ENCODE data around the gene PVALEF.
"Not testable (repeated sequence)": the region's sequence is repeated elsewhere in the genome, so short reads cannot be mapped to it uniquely, and the experiment has no call there.

PVALEF gene

DNA sequence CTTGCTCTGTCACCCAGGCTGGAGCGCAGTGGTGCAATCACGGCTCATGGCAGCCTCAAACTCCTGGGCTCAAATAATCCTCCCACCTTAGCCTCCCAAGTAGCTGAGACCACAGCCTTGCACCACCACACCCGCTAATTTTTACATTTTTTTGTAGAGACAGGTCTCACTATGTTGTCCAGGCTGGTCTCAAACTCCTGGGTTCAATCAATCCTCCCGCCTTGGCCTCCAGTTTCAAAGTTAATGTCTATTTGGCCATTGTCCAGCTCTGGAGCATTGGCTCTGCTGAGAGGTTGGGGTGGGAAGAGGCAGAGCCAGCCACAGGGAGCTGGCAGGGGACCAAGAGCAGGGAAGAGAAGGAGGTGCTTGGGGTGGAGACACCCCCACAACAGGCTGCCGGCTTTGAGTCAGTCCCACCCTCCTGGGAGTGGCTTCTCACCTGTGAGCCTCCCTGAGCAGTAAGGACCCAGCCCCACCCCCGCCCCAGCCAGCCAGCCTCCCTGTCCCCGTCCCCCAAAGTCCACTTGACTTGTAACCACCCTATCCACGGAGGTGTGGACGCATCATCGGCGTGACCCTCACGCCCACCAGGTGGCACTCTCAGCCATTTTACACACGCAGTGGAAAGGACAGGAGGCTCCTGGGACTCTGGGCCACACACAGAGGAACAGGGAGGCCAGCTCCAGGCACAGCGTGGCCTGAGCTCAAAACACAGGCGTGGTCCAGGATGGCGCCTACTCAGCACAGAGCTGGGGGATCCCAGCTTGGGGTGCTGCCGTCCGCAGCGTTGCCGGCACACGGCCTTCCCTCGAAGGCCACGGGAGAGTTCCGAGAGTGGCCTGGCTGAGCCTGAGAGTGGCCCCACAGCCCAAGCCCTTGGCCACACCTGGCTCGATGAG is 22.8 kb upstream of the PVALEF start:
- in situ Hi-C loops (cut with HindIII; ENCODE audit: low pct_unique_long_range_greater_than_20kb, low sequenced_read_pairs) = no loop called here
- peak; percentile 92 to 95 for DNase-seq (ENCODE audit: low read depth in 1 of 2, low spot score in 1 of 2)
- no peak for TF ChIP-seq JUND (IDR thresholded peaks at IDR 0.05; ENCODE audit: low read depth)

DNA sequence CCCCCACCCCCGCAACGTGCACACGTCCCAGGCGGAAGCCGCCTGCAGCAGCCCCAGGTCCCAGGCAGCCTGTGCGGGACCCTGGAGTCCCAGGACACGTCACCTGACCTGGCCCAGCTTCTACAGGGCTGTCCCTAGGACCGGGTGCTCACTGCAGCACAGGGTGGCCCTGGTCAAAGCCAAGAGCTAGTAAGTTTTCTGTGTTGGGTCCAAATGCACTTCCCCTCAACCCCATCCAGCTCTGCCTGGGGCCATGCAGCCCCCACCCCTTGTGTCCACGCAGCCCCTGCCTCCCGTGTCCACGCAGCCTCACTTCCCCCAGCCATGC is 22.1 kb upstream of the PVALEF start:
- in situ Hi-C loops (cut with HindIII; ENCODE audit: low pct_unique_long_range_greater_than_20kb, low sequenced_read_pairs) = no loop called here
- TF ChIP-seq JUND (IDR thresholded peaks at IDR 0.05; ENCODE audit: low read depth) = no peak
- DNase-seq (ENCODE audit: low read depth in 1 of 2, low spot score in 1 of 2) = no peak

DNA sequence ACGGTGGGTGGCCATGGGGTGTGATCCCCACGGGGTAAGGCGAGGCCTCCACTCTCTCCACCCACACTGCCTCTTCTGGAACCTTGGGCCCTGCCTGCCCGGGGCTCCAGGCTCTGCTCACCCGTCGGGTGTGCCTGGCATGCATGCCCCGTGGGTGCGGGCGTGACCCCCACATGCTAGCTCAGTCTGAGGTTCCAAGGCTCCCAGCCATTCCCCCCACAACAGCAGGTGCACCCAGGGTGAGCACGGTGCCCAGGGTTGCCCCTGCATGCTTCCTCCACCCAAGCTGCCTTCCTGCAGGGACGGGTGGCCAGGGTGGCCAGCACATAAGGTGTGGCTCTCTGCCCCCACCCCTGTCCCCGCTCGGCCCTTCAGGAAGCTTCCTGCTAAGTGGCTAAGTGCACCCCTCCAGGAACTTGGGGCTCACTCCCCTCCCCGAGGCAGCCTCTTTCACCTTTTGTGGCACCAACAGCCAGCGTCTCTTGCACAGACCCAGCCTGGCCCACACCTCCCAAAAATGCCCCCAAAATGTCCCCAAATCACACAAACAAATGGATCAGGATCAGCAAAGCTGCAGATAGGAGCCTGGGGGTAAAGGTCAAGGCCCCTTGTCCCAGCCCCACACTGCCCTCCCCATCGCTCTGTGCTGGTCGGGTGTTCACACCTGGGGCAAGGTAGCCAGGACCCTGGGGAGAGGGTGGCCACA is 21.4 kb upstream of the PVALEF start:
- in situ Hi-C loops (cut with HindIII; ENCODE audit: low pct_unique_long_range_greater_than_20kb, low sequenced_read_pairs) = no loop called here
- DNase-seq (ENCODE audit: low read depth in 1 of 2, low spot score in 1 of 2) = no peak
- TF ChIP-seq JUND (IDR thresholded peaks at IDR 0.05; ENCODE audit: low read depth) = no peak

- no peak for TF ChIP-seq JUND (IDR thresholded peaks at IDR 0.05; ENCODE audit: low read depth)
- no peak for DNase-seq (ENCODE audit: low read depth in 1 of 2, low spot score in 1 of 2)
- in situ Hi-C loops (cut with HindIII; ENCODE audit: low pct_unique_long_range_greater_than_20kb, low sequenced_read_pairs) = no loop called here
Measured at GRCh38 chr17:81144423-81144781, 20.9 kb upstream of the PVALEF start.

DNA sequence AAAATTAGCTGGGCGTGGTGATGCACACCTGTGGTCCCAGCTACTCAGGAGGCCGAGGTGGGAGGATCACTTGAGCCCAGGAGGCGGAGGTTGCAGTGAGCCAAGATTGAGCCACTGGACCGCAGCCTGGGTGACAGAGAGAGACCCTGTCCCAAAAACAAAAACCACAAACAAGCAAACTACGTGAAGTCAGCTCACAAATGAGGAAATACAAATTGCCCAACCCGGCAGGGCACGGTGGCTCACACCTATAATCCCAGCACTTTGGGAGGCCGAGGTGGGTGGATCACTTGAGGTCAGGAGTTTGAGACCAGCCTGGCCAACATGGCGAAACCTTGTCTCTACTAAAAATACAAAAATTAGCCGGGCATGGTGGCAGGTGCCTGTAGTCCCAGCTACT is 19.1 kb upstream of the PVALEF start:
- in situ Hi-C loops (cut with HindIII; ENCODE audit: low pct_unique_long_range_greater_than_20kb, low sequenced_read_pairs); DNase-seq (ENCODE audit: low read depth in 1 of 2, low spot score in 1 of 2): not testable (repeated sequence)

DNA sequence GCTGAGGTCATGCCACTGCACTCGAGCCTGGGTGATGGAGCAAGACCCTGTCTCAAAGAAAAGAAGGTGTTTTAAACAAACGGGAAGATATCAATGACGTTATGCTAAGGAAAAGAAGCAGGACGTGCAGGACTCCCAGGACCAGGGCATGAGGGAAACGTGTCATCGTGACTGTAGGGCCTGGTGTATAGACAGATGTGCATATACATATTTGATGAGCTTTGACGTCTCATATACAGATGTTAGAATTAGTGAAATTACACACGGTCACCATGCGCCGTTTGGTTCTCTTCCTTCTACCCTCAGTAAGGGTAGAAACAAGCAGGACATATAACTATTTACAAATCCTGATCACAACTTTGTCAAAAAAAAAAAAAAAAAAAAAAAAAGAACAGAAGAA is 17.6 kb upstream of the PVALEF start:
- in situ Hi-C loops (cut with HindIII; ENCODE audit: low pct_unique_long_range_greater_than_20kb, low sequenced_read_pairs) = no loop called here

DNA sequence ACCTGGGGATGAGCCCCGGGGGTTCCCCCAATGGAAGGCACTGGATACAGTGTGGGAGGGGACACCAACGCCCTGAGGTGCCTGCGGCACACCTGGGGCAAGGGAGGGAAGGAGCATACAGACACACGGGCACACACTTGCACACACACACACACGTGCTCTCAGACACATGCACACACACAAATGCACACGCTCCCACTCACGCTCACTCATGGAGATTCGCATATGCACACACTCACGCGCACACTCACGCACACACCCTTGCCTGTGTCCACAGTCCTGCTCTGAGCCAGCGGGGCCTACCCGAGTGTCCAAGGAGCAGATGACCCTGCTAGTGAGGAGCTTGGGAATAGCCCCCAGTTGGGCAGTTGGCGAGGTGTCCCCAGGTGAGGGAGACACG is 16.7 kb upstream of the PVALEF start:
- in situ Hi-C loops (cut with HindIII; ENCODE audit: low pct_unique_long_range_greater_than_20kb, low sequenced_read_pairs) = no loop called here
- no peak for TF ChIP-seq JUND (IDR thresholded peaks at IDR 0.05; ENCODE audit: low read depth)
- DNase-seq (ENCODE audit: low read depth in 1 of 2, low spot score in 1 of 2) = no peak

More for the DNA sequence above, 17.6 kb upstream of the PVALEF start:
- no peak for TF ChIP-seq JUND (IDR thresholded peaks at IDR 0.05; ENCODE audit: low read depth)
- no peak for DNase-seq (ENCODE audit: low read depth in 1 of 2, low spot score in 1 of 2)

DNA sequence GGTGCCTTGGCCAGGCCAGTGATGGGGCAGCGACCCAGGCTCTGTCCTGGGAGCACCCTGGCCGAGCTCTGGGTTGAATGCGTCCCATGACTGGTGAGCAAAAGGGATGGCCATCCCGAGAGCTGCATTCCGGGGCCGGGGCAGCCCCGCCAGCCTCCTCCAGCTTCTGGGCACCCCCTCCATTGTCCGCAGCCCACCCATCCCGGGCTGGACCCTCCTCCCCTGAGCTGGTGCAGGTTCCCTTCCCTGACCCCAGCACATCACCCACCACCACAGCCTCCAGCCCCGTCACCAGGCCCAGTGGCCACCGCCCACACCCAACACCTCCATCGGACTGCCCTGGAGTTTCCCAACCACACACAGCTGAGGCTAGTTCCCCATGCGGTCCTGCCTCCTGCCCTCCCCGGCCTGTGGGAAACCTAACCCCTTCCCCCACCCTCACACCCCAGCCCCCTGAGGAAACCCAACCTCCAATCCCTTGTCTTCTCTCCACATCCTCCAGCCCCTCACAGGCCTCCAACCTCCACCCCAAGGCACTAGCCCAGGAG is 16.2 kb upstream of the PVALEF start:
- in situ Hi-C loops (cut with HindIII; ENCODE audit: low pct_unique_long_range_greater_than_20kb, low sequenced_read_pairs) = no loop called here

GRCh38 chr17:81150377-81151077 is 14.8 kb upstream of the PVALEF start:
- TF ChIP-seq JUND (IDR thresholded peaks at IDR 0.05; ENCODE audit: low read depth) = no peak
- DNase-seq (ENCODE audit: low read depth in 1 of 2, low spot score in 1 of 2) = no peak
- in situ Hi-C loops (cut with HindIII; ENCODE audit: low pct_unique_long_range_greater_than_20kb, low sequenced_read_pairs) = no loop called here

More for the DNA sequence above, 16.2 kb upstream of the PVALEF start:
- no peak for TF ChIP-seq JUND (IDR thresholded peaks at IDR 0.05; ENCODE audit: low read depth)
- no peak for DNase-seq (ENCODE audit: low read depth in 1 of 2, low spot score in 1 of 2)

DNA sequence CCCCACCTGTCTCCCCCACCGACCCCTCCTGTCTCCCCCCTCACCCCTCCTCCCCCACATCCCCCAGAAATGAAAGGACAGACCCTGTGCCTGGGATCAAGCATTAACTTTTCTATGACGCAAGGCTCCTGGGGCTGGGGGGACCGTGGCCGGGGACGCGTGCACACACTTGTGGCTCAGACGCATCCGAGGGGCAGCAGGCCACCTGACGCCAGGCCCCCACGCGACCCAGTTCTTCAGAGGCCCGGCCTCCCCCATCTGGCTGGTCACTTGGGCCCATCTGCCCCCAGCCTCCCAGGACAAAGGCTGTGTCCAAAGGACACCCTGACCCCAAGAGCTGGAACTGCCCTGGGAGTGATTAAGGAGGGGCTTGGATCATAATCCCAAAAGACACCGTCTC is 14.0 kb upstream of the PVALEF start:
- DNase-seq (ENCODE audit: low read depth in 1 of 2, low spot score in 1 of 2) = no peak
- in situ Hi-C loops (cut with HindIII; ENCODE audit: low pct_unique_long_range_greater_than_20kb, low sequenced_read_pairs) = no loop called here
- TF ChIP-seq JUND (IDR thresholded peaks at IDR 0.05; ENCODE audit: low read depth) = no peak

- in situ Hi-C loops (cut with HindIII; ENCODE audit: low pct_unique_long_range_greater_than_20kb, low sequenced_read_pairs) = no loop called here
- TF ChIP-seq JUND (IDR thresholded peaks at IDR 0.05; ENCODE audit: low read depth) = no peak
- DNase-seq (ENCODE audit: low read depth in 1 of 2, low spot score in 1 of 2) = no peak
Measured at GRCh38 chr17:81152288-81152828, 12.9 kb upstream of the PVALEF start.

DNA sequence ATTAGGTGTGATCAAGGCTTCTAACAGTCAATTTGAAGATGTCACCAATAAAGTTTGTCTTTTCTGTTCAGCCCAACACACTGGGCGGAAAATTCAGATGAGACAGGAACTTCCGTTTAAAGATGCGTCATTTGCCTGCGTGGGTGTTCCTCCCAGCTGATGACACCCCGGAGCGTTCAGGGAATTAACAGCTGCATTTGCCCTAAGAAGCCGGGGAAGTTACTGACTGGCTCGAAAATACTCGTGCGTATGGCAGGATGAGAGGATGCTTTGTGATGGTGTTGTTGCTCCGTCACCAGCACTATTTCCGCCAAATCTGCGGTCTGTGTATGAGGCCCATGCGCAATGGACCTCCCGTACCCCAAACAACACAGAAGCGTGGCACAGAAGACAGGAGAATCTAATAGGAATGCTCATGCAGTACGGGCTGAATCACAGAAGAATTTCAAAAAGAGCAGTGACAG is 11.9 kb upstream of the PVALEF start:
- TF ChIP-seq JUND (IDR thresholded peaks at IDR 0.05; ENCODE audit: low read depth) = no peak
- DNase-seq (ENCODE audit: low read depth in 1 of 2, low spot score in 1 of 2) = no peak

DNA sequence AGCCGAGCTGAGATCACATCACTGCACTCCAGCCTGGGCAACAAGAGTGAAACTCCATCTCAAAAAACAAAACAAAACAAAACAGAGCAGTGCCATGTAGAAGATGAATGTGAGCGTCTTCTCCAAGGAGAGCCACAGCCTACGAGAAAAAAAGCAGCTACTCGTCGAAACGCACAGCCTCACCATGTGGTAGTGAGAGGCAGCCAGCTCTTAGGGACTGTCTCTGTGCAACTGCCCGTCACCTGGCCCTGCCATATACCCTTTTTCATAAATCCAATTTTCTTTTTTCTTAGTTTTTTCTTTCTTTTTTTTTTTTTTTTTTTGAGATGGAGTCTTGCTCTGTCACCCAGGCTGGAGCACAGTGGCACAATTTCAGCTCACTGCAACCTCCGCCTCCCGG is 11.3 kb upstream of the PVALEF start:
- in situ Hi-C loops (cut with HindIII; ENCODE audit: low pct_unique_long_range_greater_than_20kb, low sequenced_read_pairs); DNase-seq (ENCODE audit: low read depth in 1 of 2, low spot score in 1 of 2): not testable (repeated sequence)

More for the DNA sequence above, 11.9 kb upstream of the PVALEF start:
- in situ Hi-C loops (cut with HindIII; ENCODE audit: low pct_unique_long_range_greater_than_20kb, low sequenced_read_pairs) = no loop called here

Measured in T47D (cell line).